Right lobe of liver (tissue), 4 donors: ENCODE data around the gene SH3GLB2.
"Not testable (repeated sequence)": the region's sequence is repeated elsewhere in the genome, so short reads cannot be mapped to it uniquely, and the experiment has no call there.

ENCODE experiments used
- POLR2A ChIP-seq: fragments of 450-650 bp; IDR thresholded peaks from one replicate; pipeline ENCODE4 v1.6.1; 2017; ENCODE audit warnings: antibody characterized with exemption, mild to moderate bottlenecking
- TF ChIP-seq, protein P1 (sequence below), 4 donors: fragments of 200-600 bp in 3 of 4; fragments of 450-650 bp in 1 of 4; IDR thresholded peaks; one replicate each; pipeline versions ENCODE4 v1.5.1 to v1.8.0; 2016 to 2022; ENCODE audit warnings: antibody characterized with exemption in 4 of 4, mild to moderate bottlenecking in 2 of 4
- donor health status: DM: no; HTN: no; CAD: no.
- donor health status: DM: no; HTN: no; CAD: no.
- donor health status: DM: no; HTN: yes; CAD: no.

DNA sequence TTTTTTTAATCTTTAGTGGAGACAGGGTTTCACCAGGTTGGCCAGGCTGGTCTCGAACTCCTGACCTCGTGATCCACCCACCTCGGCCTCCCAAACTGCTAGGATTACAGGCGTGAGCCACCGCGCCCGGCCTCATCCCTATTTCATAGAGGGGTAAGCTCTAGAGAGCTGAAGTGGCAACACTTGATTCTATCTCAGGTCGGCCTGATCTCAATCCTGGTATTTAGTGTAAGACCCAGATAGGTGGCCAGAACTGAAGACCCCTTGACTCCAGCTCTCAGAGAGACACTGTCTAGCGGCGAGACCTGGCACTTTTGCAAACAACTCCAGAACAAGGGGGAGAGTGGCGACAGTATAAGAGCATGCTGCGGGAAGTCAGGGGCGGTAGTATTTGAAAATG is 7.7 kb upstream of the SH3GLB2 start:
- TF ChIP-seq, protein P1, sequence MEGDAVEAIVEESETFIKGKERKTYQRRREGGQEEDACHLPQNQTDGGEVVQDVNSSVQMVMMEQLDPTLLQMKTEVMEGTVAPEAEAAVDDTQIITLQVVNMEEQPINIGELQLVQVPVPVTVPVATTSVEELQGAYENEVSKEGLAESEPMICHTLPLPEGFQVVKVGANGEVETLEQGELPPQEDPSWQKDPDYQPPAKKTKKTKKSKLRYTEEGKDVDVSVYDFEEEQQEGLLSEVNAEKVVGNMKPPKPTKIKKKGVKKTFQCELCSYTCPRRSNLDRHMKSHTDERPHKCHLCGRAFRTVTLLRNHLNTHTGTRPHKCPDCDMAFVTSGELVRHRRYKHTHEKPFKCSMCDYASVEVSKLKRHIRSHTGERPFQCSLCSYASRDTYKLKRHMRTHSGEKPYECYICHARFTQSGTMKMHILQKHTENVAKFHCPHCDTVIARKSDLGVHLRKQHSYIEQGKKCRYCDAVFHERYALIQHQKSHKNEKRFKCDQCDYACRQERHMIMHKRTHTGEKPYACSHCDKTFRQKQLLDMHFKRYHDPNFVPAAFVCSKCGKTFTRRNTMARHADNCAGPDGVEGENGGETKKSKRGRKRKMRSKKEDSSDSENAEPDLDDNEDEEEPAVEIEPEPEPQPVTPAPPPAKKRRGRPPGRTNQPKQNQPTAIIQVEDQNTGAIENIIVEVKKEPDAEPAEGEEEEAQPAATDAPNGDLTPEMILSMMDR (IDR thresholded peaks at IDR 0.05) = not testable (repeated sequence)
- TF ChIP-seq POLR2A = not testable (repeated sequence)
